Measurements from ENCODE around the gene HAVCR2.

The HAVCR2 gene

DNA sequence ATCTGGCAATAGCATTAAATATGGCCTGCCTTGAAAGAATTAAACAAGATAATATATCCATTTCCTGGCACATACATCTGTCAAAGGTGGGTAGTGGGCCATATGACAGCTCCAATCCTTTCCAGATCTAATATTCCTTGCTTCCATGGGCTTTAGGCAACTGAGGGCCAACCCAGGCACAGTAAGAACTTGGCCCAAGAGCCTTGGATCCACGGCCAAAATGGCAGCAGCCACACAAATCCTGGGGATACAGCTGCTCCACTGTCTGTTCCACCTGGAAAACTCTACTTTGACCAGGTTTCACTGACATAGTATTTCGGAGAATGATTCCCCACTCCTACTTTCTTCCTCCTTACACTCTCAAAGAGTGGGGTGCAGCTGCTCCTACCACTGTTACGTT is 63.2 kb downstream of the HAVCR2 start:
- DNase-seq (ENCODE audit: low read depth), result no peak

- DNase-seq (ENCODE audit: low read depth), result no peak
Measured at GRCh38 chr5:157038568-157039187, 70.2 kb downstream of the HAVCR2 start.
